HG02571 (cell line): ENCODE data around the gene ODR4.
A peak's percentile ranks its signal among the peaks of the same experiment; 100 is the strongest.
"Not testable (repeated sequence)": the region's sequence is repeated elsewhere in the genome, so short reads cannot be mapped to it uniquely, and the experiment has no call there.

Experiments used
- ATAC-seq: cut with Tn5 transposase; IDR thresholded peaks from one replicate; pipeline ENCODE4 v1.9.1; 2021; ENCODE audit warnings: mild to moderate bottlenecking, moderate library complexity; ENCODE audit not compliant: unreplicated experiment

The ODR4 gene

GRCh38 chr1:186375152-186375928 lies at the start of gene ODR4, which contains the start of gene TPR:
Gene ODR4 (plus strand): TSS chr1:186375838. CDS start chr1:186379786, 3,948 bp downstream.
Gene TPR (minus strand): TSS chr1:186375253. CDS start chr1:186375028, 225 bp downstream.
- peak; percentile 90 for ATAC-seq

GRCh38 chr1:186326009-186326408 lies 49.6 kb upstream of the ODR4 start:
- ATAC-seq: no peak

- no peak for ATAC-seq
Observed at GRCh38 chr1:186327331-186327730, 48.3 kb upstream of the ODR4 start.

GRCh38 chr1:186330758-186331157 lies 44.9 kb upstream of the ODR4 start:
- ATAC-seq: no peak

GRCh38 chr1:186337554-186337953 lies 38.1 kb upstream of the ODR4 start:
- ATAC-seq: no peak

GRCh38 chr1:186340772-186341171 lies 34.9 kb upstream of the ODR4 start:
- ATAC-seq: no peak

- not testable (repeated sequence) for ATAC-seq
Observed at GRCh38 chr1:186347837-186348691, 27.6 kb upstream of the ODR4 start.

- peak; percentile 22 for ATAC-seq
Observed at GRCh38 chr1:186374303-186375151, 1.1 kb upstream of the ODR4 start.

GRCh38 chr1:186375929-186376319 lies 286 bp downstream of the ODR4 start:
- no peak for ATAC-seq

GRCh38 chr1:186386725-186387383 lies 11.2 kb downstream of the ODR4 start:
- no peak for ATAC-seq

GRCh38 chr1:186390925-186391324 lies 15.3 kb downstream of the ODR4 start:
- ATAC-seq: no peak

- no peak for ATAC-seq
Observed at GRCh38 chr1:186391841-186392240, 16.2 kb downstream of the ODR4 start.

GRCh38 chr1:186392711-186393110 lies 17.1 kb downstream of the ODR4 start:
- not testable (repeated sequence) for ATAC-seq

GRCh38 chr1:186401446-186401845 lies 25.8 kb downstream of the ODR4 start:
- not testable (repeated sequence) for ATAC-seq

GRCh38 chr1:186403632-186404031 lies 28.0 kb downstream of the ODR4 start:
- no peak for ATAC-seq

GRCh38 chr1:186404454-186405051 lies 28.9 kb downstream of the ODR4 start:
- ATAC-seq: no peak

- ATAC-seq: peak; percentile 76
Observed at GRCh38 chr1:186409091-186409490, 33.5 kb downstream of the ODR4 start.

GRCh38 chr1:186413319-186413718 lies 37.7 kb downstream of the ODR4 start:
- ATAC-seq: no peak

GRCh38 chr1:186418503-186418902 lies 42.9 kb downstream of the ODR4 start:
- ATAC-seq: no peak

GRCh38 chr1:186420311-186420710 lies 44.7 kb downstream of the ODR4 start:
- ATAC-seq: no peak
